Skeletal muscle tissue (tissue), 4 donors: ENCODE results near the gene TNIP3. TPM values are rescaled to one million over a fixed set of nuclear protein-coding genes. Genes with fewer than 3 reads are reported as not detected.
A peak's percentile ranks its signal among the peaks of the same experiment; 100 is the strongest.

Source experiments
- H3K27ac ChIP-seq: one replicate; pipeline ENCODE4 v1.7.0; 2013; ENCODE audit warnings: mild to moderate bottlenecking, low read depth, low read length, inconsistent platforms
- H3K27me3 ChIP-seq, 3 donors: one replicate each; pipeline ENCODE4 v1.7.0; 2013; ENCODE audit warnings: low read length in 3 of 3; ENCODE audit not compliant: control insufficient read depth in 3 of 3, insufficient read depth in 3 of 3
- H3K36me3 ChIP-seq, 3 donors: one replicate each; pipeline ENCODE4 v1.7.0; 2013; ENCODE audit warnings: low read length in 3 of 3; ENCODE audit not compliant: control insufficient read depth in 3 of 3, insufficient read depth in 3 of 3
- H3K4me1 ChIP-seq, 3 donors: one replicate each; pipeline ENCODE4 v1.7.0; 2013; ENCODE audit warnings: low read length in 3 of 3, mild to moderate bottlenecking in 3 of 3; ENCODE audit not compliant: control insufficient read depth in 3 of 3, insufficient read depth in 3 of 3
- H3K4me3 ChIP-seq, 3 donors: one replicate each; pipeline ENCODE4 v1.7.0; 2013; ENCODE audit warnings: low read length in 3 of 3
- H3K9ac ChIP-seq, 3 donors: one replicate each; pipeline ENCODE4 v1.7.0; 2013; ENCODE audit warnings: low read length in 3 of 3, mild to moderate bottlenecking in 3 of 3, moderate library complexity in 2 of 3, low read depth in 1 of 3
- H3K9me3 ChIP-seq, 3 donors: one replicate each; pipeline ENCODE4 v1.7.0; 2013; ENCODE audit warnings: low read length in 3 of 3; ENCODE audit not compliant: control insufficient read depth in 3 of 3
- total RNA-seq: library from RNA; depleted of rRNA; stranded (reverse); fragments of >200 nt; gene quantifications from one replicate; pipeline ENCODE4 v1.2.3, GENCODE V29; 2014
- donor health status: Osteomylitis.

Gene TNIP3
- total RNA-seq, 1 donor from 2014 or later, result not detected

GRCh38 chr4:121192480-121192879 lies 28.4 kb upstream of the TNIP3 start:
- Histone ChIP-seq H3K4me3 (peak overlapping the region in 2 of 3 donors; percentile 37 to 40), H3K4me1 (peaks cover 0 to 3% (median 0%) of the 10 kb centered on the region in 3 donors), H3K27ac (no peak overlapping the region), H3K9ac (no peak overlapping the region), H3K9me3 (no peaks in the 10 kb centered on the region), H3K36me3 (no peaks in the 10 kb centered on the region), H3K27me3 (no peaks in the 10 kb centered on the region)

DNA sequence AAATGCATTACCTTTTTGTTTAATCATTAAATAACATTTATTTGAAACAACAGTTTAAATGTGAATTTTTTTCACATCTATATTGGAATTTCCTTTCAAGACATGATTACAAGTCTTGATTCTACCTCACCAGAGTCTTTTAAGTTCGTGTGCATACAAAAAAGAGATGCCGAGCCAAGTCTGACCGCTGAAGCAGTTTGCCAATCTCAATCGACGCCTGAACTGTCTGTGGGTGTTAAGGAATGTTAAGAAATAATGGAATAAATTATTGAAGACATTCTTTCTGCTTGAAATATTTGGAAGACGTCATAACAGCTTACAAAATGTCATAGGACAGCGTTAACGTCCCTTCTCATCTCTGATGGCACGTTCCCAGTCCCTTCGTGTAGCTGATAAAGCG lies 27.9 kb upstream of the TNIP3 start:
- Histone ChIP-seq H3K36me3 (no peaks in the 10 kb centered on the region), H3K27me3 (no peaks in the 10 kb centered on the region), H3K9ac (no peak overlapping the region), H3K27ac (no peak overlapping the region), H3K4me1 (peaks cover 0 to 3% (median 0%) of the 10 kb centered on the region in 3 donors), H3K4me3 (peak overlapping the region in 2 of 3 donors; percentile 37 to 40), H3K9me3 (no peaks in the 10 kb centered on the region)

GRCh38 chr4:121191361-121191760 lies 27.2 kb upstream of the TNIP3 start:
- Histone ChIP-seq H3K27ac (no peak overlapping the region), H3K4me3 (no peak overlapping the region), H3K9ac (no peak overlapping the region), H3K36me3 (no peaks in the 10 kb centered on the region), H3K27me3 (no peaks in the 10 kb centered on the region), H3K9me3 (no peaks in the 10 kb centered on the region), H3K4me1 (peaks cover 0 to 3% (median 0%) of the 10 kb centered on the region in 3 donors)

DNA sequence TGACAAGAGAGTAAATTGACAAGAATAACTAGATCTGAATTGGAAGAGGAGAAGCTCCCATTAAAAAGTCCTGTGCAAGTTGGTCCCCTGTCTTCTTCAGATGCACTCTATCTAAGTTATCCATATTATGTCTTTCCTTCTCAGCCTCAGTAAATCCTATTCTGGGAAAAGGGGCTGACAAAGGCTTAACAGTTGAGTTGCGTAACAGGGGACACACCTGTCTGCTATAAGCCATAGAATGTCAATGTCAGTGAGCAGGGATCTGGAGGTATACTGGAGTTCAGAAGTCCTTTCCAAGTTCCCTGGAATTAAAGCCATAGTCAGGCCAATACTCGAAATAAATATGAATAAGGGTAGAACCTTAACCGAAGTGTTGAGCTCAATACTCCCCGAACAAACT lies 26.3 kb upstream of the TNIP3 start:
- Histone ChIP-seq H3K4me3 (no peak overlapping the region), H3K4me1 (peaks cover 0 to 3% (median 0%) of the 10 kb centered on the region in 3 donors)

GRCh38 chr4:121189326-121190215 lies 25.4 kb upstream of the TNIP3 start:
- Histone ChIP-seq H3K36me3 (no peaks in the 10 kb centered on the region), H3K9me3 (no peaks in the 10 kb centered on the region), H3K27ac (no peak overlapping the region), H3K27me3 (no peaks in the 10 kb centered on the region), H3K4me1 (peaks cover 0 to 3% (median 0%) of the 10 kb centered on the region in 3 donors), H3K9ac (no peak overlapping the region), H3K4me3 (no peak overlapping the region)

More for the DNA sequence above, 26.3 kb upstream of the TNIP3 start:
- no peak overlapping the region for H3K9ac ChIP-seq
- H3K36me3 ChIP-seq, result no peaks in the 10 kb centered on the region
- no peaks in the 10 kb centered on the region for H3K9me3 ChIP-seq
- H3K27me3 ChIP-seq, result no peaks in the 10 kb centered on the region
- no peak overlapping the region for H3K27ac ChIP-seq

DNA sequence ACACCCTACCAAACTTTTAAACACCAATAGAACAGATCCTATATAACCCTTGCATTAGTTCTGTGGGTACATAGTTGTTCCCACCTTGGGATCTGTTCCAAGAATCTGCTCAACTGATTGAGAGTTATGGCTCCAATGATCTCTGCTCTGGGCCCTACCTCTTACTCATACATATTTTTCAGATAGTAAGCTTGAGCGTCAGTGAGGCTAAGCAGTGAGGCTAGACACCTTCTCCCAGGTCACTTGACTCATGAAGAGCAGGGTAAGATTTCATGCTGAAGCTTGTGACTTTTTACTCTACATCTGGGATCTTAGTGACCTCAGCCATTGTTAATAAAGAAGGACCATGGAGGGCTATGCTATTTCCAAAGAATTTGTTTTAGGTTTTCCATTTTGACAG lies 23.1 kb upstream of the TNIP3 start:
- no peaks in the 10 kb centered on the region for H3K27me3 ChIP-seq
- H3K9me3 ChIP-seq, result no peaks in the 10 kb centered on the region
- H3K27ac ChIP-seq, result no peak overlapping the region
- peaks cover 0 to 2% (median 0%) of the 10 kb centered on the region in 3 donors for H3K4me1 ChIP-seq
- H3K4me3 ChIP-seq, result no peak overlapping the region
- no peaks in the 10 kb centered on the region for H3K36me3 ChIP-seq
- H3K9ac ChIP-seq, result no peak overlapping the region

GRCh38 chr4:121185960-121186359 lies 21.8 kb upstream of the TNIP3 start:
- H3K27ac ChIP-seq, result no peak overlapping the region
- no peaks in the 10 kb centered on the region for H3K4me1 ChIP-seq
- no peaks in the 10 kb centered on the region for H3K27me3 ChIP-seq
- H3K9ac ChIP-seq, result no peak overlapping the region
- H3K9me3 ChIP-seq, result no peaks in the 10 kb centered on the region
- no peaks in the 10 kb centered on the region for H3K36me3 ChIP-seq
- no peak overlapping the region for H3K4me3 ChIP-seq

DNA sequence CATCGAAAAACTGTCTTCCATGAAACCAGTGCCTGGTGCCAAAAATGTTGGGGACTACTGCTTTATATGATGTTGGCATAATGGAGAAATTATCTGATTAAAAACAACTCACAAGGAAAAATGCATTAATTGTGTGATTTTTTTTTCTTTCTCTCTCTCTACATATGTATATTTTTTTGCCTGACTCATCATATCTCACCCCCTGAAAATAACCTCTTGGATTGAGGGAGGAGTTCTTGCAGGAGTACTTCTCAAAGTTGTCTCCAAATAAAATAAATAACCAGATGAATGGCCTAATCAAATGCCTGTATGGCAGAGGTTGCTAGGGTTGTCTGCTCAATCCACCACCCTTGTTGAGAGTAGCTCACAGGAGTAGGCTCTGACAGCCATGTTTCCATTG lies 19.9 kb upstream of the TNIP3 start:
- no peak overlapping the region for H3K9ac ChIP-seq
- H3K4me3 ChIP-seq, result no peak overlapping the region
- no peaks in the 10 kb centered on the region for H3K4me1 ChIP-seq
- no peaks in the 10 kb centered on the region for H3K27me3 ChIP-seq
- no peaks in the 10 kb centered on the region for H3K9me3 ChIP-seq
- H3K27ac ChIP-seq, result no peak overlapping the region
- H3K36me3 ChIP-seq, result no peaks in the 10 kb centered on the region

GRCh38 chr4:121183361-121183760 lies 19.2 kb upstream of the TNIP3 start:
- Histone ChIP-seq H3K9ac (no peak overlapping the region), H3K36me3 (no peaks in the 10 kb centered on the region), H3K4me3 (no peak overlapping the region), H3K9me3 (no peaks in the 10 kb centered on the region), H3K27me3 (no peaks in the 10 kb centered on the region), H3K27ac (no peak overlapping the region), H3K4me1 (no peaks in the 10 kb centered on the region)

- no peak overlapping the region for H3K9ac ChIP-seq
- no peak overlapping the region for H3K27ac ChIP-seq
- no peak overlapping the region for H3K4me3 ChIP-seq
- no peaks in the 10 kb centered on the region for H3K9me3 ChIP-seq
- H3K4me1 ChIP-seq, result no peaks in the 10 kb centered on the region
- H3K36me3 ChIP-seq, result no peaks in the 10 kb centered on the region
- no peaks in the 10 kb centered on the region for H3K27me3 ChIP-seq
These were observed 18.2 kb upstream of the TNIP3 start for GRCh38 chr4:121182296-121182695.
